ENCODE data around the gene ARL2BP. TPM values are rescaled to one million over a fixed set of nuclear protein-coding genes. Genes with fewer than 3 reads are reported as not detected.

The ARL2BP gene
- total RNA-seq, 1 experiment from 2014 or later: 10.6 TPM

- Mint-ChIP-seq H3K9me3 (0 out of 2 replicates have a peak, but pooled peaks cover 4% of the 10 kb centered on the region), H3K36me3 (peaks cover 11% of the 10 kb centered on the region), H3K4me3 (no peak overlapping the region), H3K4me1 (no peaks in the 10 kb centered on the region), H3K27ac (no peak overlapping the region), H3K27me3 (ENCODE audit: low read depth) (no peaks in the 10 kb centered on the region)
- CTCF ChIA-PET: interaction anchor here (0.5 kb wide), 1 partner anchor 276 kb away, joined by 3 read pairs; no protein-coding TSS in a partner anchor
- DNase-seq (ENCODE audit: low spot score): no peak
- no peak for ATAC-seq
- POLR2A ChIA-PET: interaction anchor here (0.7 kb wide), 1 partner anchor 434 kb away, joined by 4 read pairs; no protein-coding TSS in a partner anchor
- TF ChIP-seq EMX1 (CRISPR knock-in tag; IDR thresholded peaks at IDR 0.05): no peak
- TF ChIP-seq ATF3 (CRISPR knock-in tag; conservative IDR thresholded peaks at IDR 0.05): no peak
- no peak for TF ChIP-seq ATF6 (CRISPR knock-in tag; IDR thresholded peaks at IDR 0.05)
- TF ChIP-seq AFF4 (CRISPR knock-in tag; IDR thresholded peaks at IDR 0.05; ENCODE audit: borderline replicate concordance): no peak
- TF ChIP-seq ZNF281 (CRISPR knock-in tag; IDR thresholded peaks at IDR 0.05): no peak
- TF ChIP-seq OVOL2 (CRISPR knock-in tag; IDR thresholded peaks at IDR 0.05; ENCODE audit: borderline replicate concordance): no peak
- TF ChIP-seq CTCF (IDR thresholded peaks at IDR 0.05): no peak
- TF ChIP-seq ZNF219 (CRISPR knock-in tag; IDR thresholded peaks at IDR 0.05; ENCODE audit: borderline replicate concordance): no peak
- TF ChIP-seq HMGXB4 (CRISPR knock-in tag; IDR thresholded peaks at IDR 0.05): no peak
- no peak for TF ChIP-seq STAT6 (CRISPR knock-in tag; conservative IDR thresholded peaks at IDR 0.05; ENCODE audit: low read depth)
- TF ChIP-seq ZSCAN18 (CRISPR knock-in tag; IDR thresholded peaks at IDR 0.05): no peak
- TF ChIP-seq RELA (CRISPR knock-in tag; IDR thresholded peaks at IDR 0.05; ENCODE audit: borderline replicate concordance): no peak
Observed at GRCh38 chr16:57251352-57251751, 6.3 kb downstream of the ARL2BP start.

Measured in WTC11 (cell line).